IMR-90 (cell line): ENCODE measurements around the gene SLC39A6. TPM values are rescaled to one million over a fixed set of nuclear protein-coding genes. Genes with fewer than 3 reads are reported as not detected.

Source experiments
- ATAC-seq: fragments of 200-7000 bp; cut with Tn5 transposase; 2 replicates; pipeline ENCODE4 v1.9.1; 2020; ENCODE audit warnings: low read depth, mild to moderate bottlenecking, moderate library complexity
- BruUV-seq: library from RNA; stranded (reverse); fragments of 400-500 nt; replicated peaks from 2 replicates; lab custom pipeline; 2021; lab: Mats Ljungman, UMichigan
- CTCF ChIA-PET: fragments of 300-600 bp; formaldehyde crosslinking; extraction: SDS; loops from one replicate; lab custom pipeline; 2021; ENCODE audit warnings: antibody characterized with exemption; lab: Yijun Ruan, JAX
- POLR2A ChIA-PET: fragments of 300-600 bp; sonication (Branson Sonifier 250); formaldehyde crosslinking; loops from one replicate; lab custom pipeline; 2022; ENCODE audit warnings: antibody characterized with exemption; ENCODE audit not compliant: unreplicated experiment; lab: Charles Lee
- DNase-seq: peaks from one replicate; pipeline ENCODE4 v3.0.0; 2013
- H2AFZ ChIP-seq: replicated peaks from 2 replicates; pipeline ENCODE3; 2013; ENCODE audit warnings: low read length, mild to moderate bottlenecking; ENCODE audit not compliant: poor library complexity
- H2AK5ac ChIP-seq: 2 replicates; pipeline ENCODE4 v1.6.1; 2013; ENCODE audit warnings: low read depth, low read length, inconsistent platforms
- H2AK9ac ChIP-seq: replicated peaks from 2 replicates; pipeline ENCODE3; 2013; ENCODE audit warnings: mild to moderate bottlenecking, low read depth, low read length, moderate library complexity; ENCODE audit not compliant: poor library complexity
- H2BK120ac ChIP-seq: 2 replicates; pipeline ENCODE4 v1.6.1; 2013; ENCODE audit warnings: low read depth, low read length, inconsistent platforms
- H2BK15ac ChIP-seq: 3 replicates; pipeline ENCODE4 v1.6.1; 2013; ENCODE audit warnings: low read depth, low read length, inconsistent platforms
- H2BK20ac ChIP-seq: 2 replicates; pipeline ENCODE4 v1.6.1; 2013; ENCODE audit warnings: low read depth, mild to moderate bottlenecking, inconsistent platforms, low read length, moderate library complexity
- H2BK5ac ChIP-seq: 2 replicates; pipeline ENCODE4 v1.6.1; 2013; ENCODE audit warnings: mild to moderate bottlenecking, low read depth, low read length, inconsistent platforms; ENCODE audit not compliant: poor library complexity, severe bottlenecking
- H3K14ac ChIP-seq: replicated peaks from 2 replicates; pipeline ENCODE4 v1.6.1; 2013; ENCODE audit warnings: low read depth, low read length, inconsistent platforms
- H3K18ac ChIP-seq: 2 replicates; pipeline ENCODE4 v1.6.1; 2013; ENCODE audit warnings: low read depth, low read length, control low read depth
- H3K23ac ChIP-seq: 2 replicates; pipeline ENCODE4 v1.6.1; 2013; ENCODE audit warnings: low read depth, low read length, inconsistent platforms
- H3K27ac ChIP-seq: 2 replicates; pipeline ENCODE4 v1.5.1; 2013; ENCODE audit warnings: mild to moderate bottlenecking, control low read depth, low read length; ENCODE audit not compliant: insufficient read depth
- H3K27me3 ChIP-seq: 2 replicates; pipeline ENCODE4 v1.6.1; 2013; ENCODE audit warnings: low read length; ENCODE audit not compliant: control insufficient read depth, insufficient read depth
- H3K36me3 ChIP-seq: 2 replicates; pipeline ENCODE4 v1.6.1; 2013; ENCODE audit warnings: low read length, mixed read lengths; ENCODE audit not compliant: control insufficient read depth, insufficient read depth
- H3K4ac ChIP-seq: 2 replicates; pipeline ENCODE4 v1.6.1; 2013; ENCODE audit warnings: low read depth, low read length, inconsistent platforms
- H3K4me1 ChIP-seq: 2 replicates; pipeline ENCODE4 v1.6.1; 2013; ENCODE audit warnings: low read length, mixed read lengths; ENCODE audit not compliant: control insufficient read depth, insufficient read depth
- H3K4me2 ChIP-seq: 2 replicates; pipeline ENCODE4 v1.6.1; 2013; ENCODE audit warnings: low read depth, mild to moderate bottlenecking, control low read depth, low read length, moderate library complexity
- H3K4me3 ChIP-seq: 2 replicates; pipeline ENCODE4 v1.5.1; 2013; ENCODE audit warnings: low read depth, mild to moderate bottlenecking, control low read depth, low read length, moderate library complexity; ENCODE audit not compliant: insufficient read depth
- H3K56ac ChIP-seq: 2 replicates; pipeline ENCODE4 v1.6.1; 2013; ENCODE audit warnings: low read length, inconsistent platforms; ENCODE audit not compliant: insufficient read depth; ENCODE audit errors: extremely low read depth
- H3K79me1 ChIP-seq, 2 experiments: 2 replicates each; pipeline ENCODE4 v1.6.1; 2013; ENCODE audit warnings: low read length in 2 of 2, inconsistent platforms in 1 of 2, low read depth in 1 of 2
- H3K9ac ChIP-seq: 2 replicates; pipeline ENCODE4 v1.6.1; 2013; ENCODE audit warnings: low read depth, low read length, control low read depth
- H3K9me1 ChIP-seq: 2 replicates; pipeline ENCODE4 v1.6.1; 2013; ENCODE audit warnings: low read length, inconsistent platforms; ENCODE audit not compliant: insufficient read depth
- H3K9me3 ChIP-seq: 2 replicates; pipeline ENCODE4 v1.6.1; 2013; ENCODE audit warnings: low read length; ENCODE audit not compliant: control insufficient read depth, insufficient read depth
- H4K20me1 ChIP-seq: 2 replicates; pipeline ENCODE4 v1.6.1; 2013; ENCODE audit warnings: low read length, inconsistent platforms; ENCODE audit not compliant: insufficient read depth
- H4K5ac ChIP-seq: 2 replicates; pipeline ENCODE4 v1.6.1; 2013; ENCODE audit warnings: mild to moderate bottlenecking, low read depth, low read length, control low read depth
- H4K8ac ChIP-seq, 2 experiments: 2 replicates each; pipeline ENCODE4 v1.6.1; 2013; ENCODE audit warnings: low read depth in 2 of 2, low read length in 2 of 2, control low read depth in 1 of 2, inconsistent platforms in 1 of 2
- H4K91ac ChIP-seq: 2 replicates; pipeline ENCODE4 v1.6.1; 2013; ENCODE audit warnings: low read depth, low read length, inconsistent platforms; ENCODE audit not compliant: insufficient read depth
- BHLHE40 ChIP-seq: fragments of 150-350 bp; IDR thresholded peaks from 2 replicates; pipeline ENCODE4 v1.6.1; 2016; ENCODE audit warnings: mild to moderate bottlenecking, low read depth, low read length
- CTCF ChIP-seq: conservative IDR thresholded peaks from 2 replicates; pipeline ENCODE4 v1.5.1; 2012; ENCODE audit warnings: mild to moderate bottlenecking, low read depth, low read length, improper control_type of control experiment
- ELK1 ChIP-seq: fragments of 150-350 bp; IDR thresholded peaks from 2 replicates; pipeline ENCODE4 v1.6.1; 2016; ENCODE audit warnings: low read depth, mild to moderate bottlenecking, low read length, moderate library complexity, borderline replicate concordance
- FOS ChIP-seq: fragments of 150-350 bp; IDR thresholded peaks from 2 replicates; pipeline ENCODE4 v1.6.1; 2016; ENCODE audit warnings: low read depth, low read length
- MAFK ChIP-seq: IDR thresholded peaks from 2 replicates; pipeline ENCODE4 v1.6.1; 2012; ENCODE audit warnings: low read depth, low read length, improper control_type of control experiment
- MAZ ChIP-seq: IDR thresholded peaks from 2 replicates; pipeline ENCODE4 v1.6.1; 2012; ENCODE audit warnings: low read depth, mild to moderate bottlenecking, low read length, improper control_type of control experiment, moderate library complexity, borderline replicate concordance
- MXI1 ChIP-seq: IDR thresholded peaks from 2 replicates; pipeline ENCODE4 v1.6.1; 2012; ENCODE audit warnings: low read depth, mild to moderate bottlenecking, low read length, moderate library complexity, borderline replicate concordance
- POLR2A ChIP-seq: IDR thresholded peaks from 2 replicates; pipeline ENCODE4 v1.6.1; 2012; ENCODE audit warnings: mild to moderate bottlenecking, low read depth, low read length
- RAD21 ChIP-seq: IDR thresholded peaks from 2 replicates; pipeline ENCODE4 v1.6.1; 2012; ENCODE audit warnings: low read length, improper control_type of control experiment
- RFX5 ChIP-seq: IDR thresholded peaks from 2 replicates; pipeline ENCODE4 v1.8.0; 2012; ENCODE audit warnings: low read depth, mild to moderate bottlenecking, low read length, moderate library complexity
- USF2 ChIP-seq: fragments of 150-350 bp; IDR thresholded peaks from 2 replicates; pipeline ENCODE4 v1.6.1; 2017; ENCODE audit warnings: mild to moderate bottlenecking, antibody characterized with exemption, low read length, low read depth
- WGBS, 2 experiments: methylation state at CpG; one replicate each; pipeline versions ENCODE4 v1.1.5 to v1.1.7; 2013; ENCODE audit warnings: missing lambda C conversion rate in 2 of 2; ENCODE audit not compliant: insufficient read length in 1 of 2; ENCODE audit errors: extremely low coverage in 2 of 2; 5-methylcytosine and 5-hydroxymethylcytosine counted together
- dilution Hi-C: fragments of 300-500 bp; cut with HindIII; formaldehyde crosslinking; loops from one replicate; pipeline ENCODE4 v1.14.3; 2018; ENCODE audit warnings: low sequenced_read_pairs; ENCODE audit not compliant: unreplicated experiment
- in situ Hi-C: fragments of 300-500 bp; cut with MboI; formaldehyde crosslinking; loops from 3 replicates; pipeline ENCODE4 v1.14.3; 2019; ENCODE audit warnings: low sequenced_read_pairs, inconsistent platforms, mixed read lengths
- intact Hi-C: fragments of 100-400 bp; cut with micrococcal nuclease; formaldehyde crosslinking; loops from 2 replicates; pipeline ENCODE4 v1.10.0; 2022
- polyA plus RNA-seq, 3 experiments: library from polyadenylated mRNA; depleted of rRNA; stranded (reverse); fragments of >200 nt; gene quantifications; 2 replicates each; pipeline ENCODE4 v1.2.3, GENCODE V29; 2012; ENCODE audit warnings: low replicate concordance in 1 of 3
- total RNA-seq: library from RNA; depleted of rRNA; stranded (reverse); fragments of >200 nt; gene quantifications from 2 replicates; pipeline ENCODE4 v1.2.3, GENCODE V29; 2012

SLC39A6 gene
- total and polyA plus RNA-seq, 2 of the 4 experiments (the other 2 are of a cell fraction) = 48.7 to 91.9 TPM

- ATAC-seq (no peak), DNase-seq (no peak)
- no CpG with 5 or more reads among the region's 5 CpGs for WGBS, 2 experiments
- Histone ChIP-seq H2BK15ac (no peak overlapping the region), H3K4me3 (no peak overlapping the region), H3K18ac (no peak overlapping the region), H2BK120ac (no peak overlapping the region), H3K4me2 (no peak overlapping the region), H3K4ac (no peak overlapping the region), H2AK5ac (no peak overlapping the region), H3K56ac (no peak overlapping the region), H3K4me1 (0 out of 2 replicates have a peak, but pooled peaks cover 2% of the 10 kb centered on the region), H4K5ac (no peak overlapping the region), H3K9me3 (no peaks in the 10 kb centered on the region), H2BK5ac (no peak overlapping the region), H3K14ac (no peak overlapping the region), H3K9me1 (peaks cover 10% of the 10 kb centered on the region), H3K79me1 (peaks cover 3 to 26% of the 10 kb centered on the region in 2 experiments), H2AFZ (no peak overlapping the region), H2BK20ac (no peak overlapping the region), H2AK9ac (no peak overlapping the region), H3K23ac (no peak overlapping the region), H3K27me3 (no peaks in the 10 kb centered on the region), H4K20me1 (no peaks in the 10 kb centered on the region), H3K27ac (no peak overlapping the region), H4K91ac (no peak overlapping the region), H3K9ac (no peak overlapping the region), H4K8ac (no peak overlapping the region), H3K36me3 (peaks cover 44% of the 10 kb centered on the region)
- TF ChIP-seq ELK1 (no peak), RFX5 (no peak), MXI1 (no peak), FOS (no peak), BHLHE40 (no peak), MAZ (no peak), USF2 (no peak), CTCF (no peak), RAD21 (no peak), POLR2A (no peak), MAFK (no peak)
- CTCF ChIA-PET = no interaction called here
- dilution Hi-C loops = no loop called here
- in situ Hi-C loops = no loop called here
- intact Hi-C loops = loop anchor here (1.0 kb wide), 1 partner anchor 24 kb away; no protein-coding TSS in a partner anchor
- POLR2A ChIA-PET = no interaction called here
- BruUV-seq = no TSS peak
Measured at GRCh38 chr18:36169938-36170337, 40.8 kb upstream of the SLC39A6 start.
